HepG2 (cell line): ENCODE results near the gene MMRN2. TPM values are rescaled to one million over a fixed set of nuclear protein-coding genes. Genes with fewer than 3 reads are reported as not detected.
A peak's percentile ranks its signal among the peaks of the same experiment; 100 is the strongest.

ENCODE experiments used
- ATAC-seq: fragments of 200-7000 bp; cut with Tn5 transposase; 3 replicates; pipeline ENCODE4 v1.9.1; 2020; ENCODE audit warnings: mild to moderate bottlenecking, moderate library complexity
- BruUV-seq: library from RNA; stranded (reverse); fragments of 400-500 nt; replicated peaks from 2 replicates; lab custom pipeline; 2021; lab: Mats Ljungman, UMichigan
- CTCF ChIA-PET: fragments of 300-600 bp; formaldehyde crosslinking; extraction: SDS; loops from one replicate; lab custom pipeline; 2021; ENCODE audit warnings: low total read pairs, inconsistent platforms, low intra/inter-chr PET ratio; lab: Yijun Ruan, JAX
- POLR2A ChIA-PET: fragments of 350-600 bp; sonication (Branson Sonifier 250); formaldehyde crosslinking; loops from one replicate; lab custom pipeline; 2020; ENCODE audit warnings: antibody characterized with exemption, inconsistent platforms; lab: Yijun Ruan, JAX
- DNase-seq: peaks from one replicate; pipeline ENCODE4 v3.0.0-alpha.2; 2015; ENCODE audit warnings: low spot score
- FAIRE-seq: peaks from 3 replicates; lab custom pipeline; 2011; peaks lifted over from hg19 to GRCh38; lab: Jason Lieb, UNC
- H2AFZ ChIP-seq: one replicate; pipeline ENCODE4 v1.6.1; 2011; ENCODE audit warnings: low read length, inconsistent platforms
- H3K27ac ChIP-seq: fragments of 300-600 bp; 3 replicates; pipeline ENCODE4 v1.8.0; 2011; ENCODE audit warnings: mixed run types, mild to moderate bottlenecking, mixed read lengths, low read length, inconsistent platforms; ENCODE audit not compliant: insufficient read depth; ENCODE audit errors: extremely low read length
- H3K27me3 ChIP-seq, 2 experiments: fragments of 200-600 bp in 1 of 2; 2 replicates in 1 of 2; 3 replicates in 1 of 2; pipeline versions ENCODE4 v1.6.0 to v1.8.0; 2011; ENCODE audit warnings: low read length in 2 of 2, mild to moderate bottlenecking in 2 of 2, moderate library complexity in 2 of 2, inconsistent platforms in 1 of 2; ENCODE audit not compliant: insufficient read depth in 2 of 2, control insufficient read depth in 1 of 2
- H3K36me3 ChIP-seq, 2 experiments: fragments of 200-600 bp in 1 of 2; replicated peaks in 1 of 2; 2 replicates in 1 of 2; 3 replicates in 1 of 2; pipeline versions ENCODE4 v1.5.1 to v1.8.0; 2011; ENCODE audit warnings: low read length in 2 of 2, inconsistent platforms in 1 of 2; ENCODE audit not compliant: insufficient read depth in 2 of 2, control insufficient read depth in 1 of 2
- H3K4me1 ChIP-seq: 2 replicates; pipeline ENCODE4 v1.5.1; 2012; ENCODE audit warnings: low read length, inconsistent platforms; ENCODE audit not compliant: insufficient read depth
- H3K4me2 ChIP-seq: 2 replicates; pipeline ENCODE4 v1.6.0; 2011; ENCODE audit warnings: low read depth, low read length, inconsistent platforms
- H3K4me3 ChIP-seq, 3 experiments: fragments of 200-600 bp in 1 of 3; sonication (generic), shearing (Covaris generic) in 1 of 3; replicated peaks in 1 of 3; 2 replicates each; pipeline ENCODE4 v1.5.1; 2011 to 2016; ENCODE audit warnings: low read length in 3 of 3, inconsistent platforms in 2 of 3, low read depth in 2 of 3, mild to moderate bottlenecking in 2 of 3, control low read depth in 1 of 3, mixed read lengths in 1 of 3; ENCODE audit not compliant: insufficient read depth in 1 of 3
- H3K79me2 ChIP-seq: one replicate; pipeline ENCODE4 v1.6.1; 2011; ENCODE audit warnings: low read length, inconsistent platforms; ENCODE audit not compliant: insufficient read depth
- H3K9ac ChIP-seq: 2 replicates; pipeline ENCODE4 v1.6.0; 2011; ENCODE audit warnings: mild to moderate bottlenecking, low read depth, low read length, inconsistent platforms; ENCODE audit not compliant: insufficient read depth
- H3K9me3 ChIP-seq: 2 replicates; pipeline ENCODE4 v1.5.1; 2012; ENCODE audit warnings: mild to moderate bottlenecking, low read length
- H4K20me1 ChIP-seq: 2 replicates; pipeline ENCODE4 v1.6.0; 2011; ENCODE audit warnings: inconsistent platforms, mild to moderate bottlenecking, low read length, moderate library complexity; ENCODE audit not compliant: insufficient read depth
- CENPT ChIP-seq: sonication (generic); formaldehyde crosslinking; IDR thresholded peaks from 2 replicates; pipeline ENCODE4 v1.8.0; 2022; ENCODE audit warnings: low read depth, mild to moderate bottlenecking, moderate library complexity, missing genetic modification reagents
- CTCF ChIP-seq: sonication (generic); formaldehyde crosslinking; IDR thresholded peaks from 2 replicates; pipeline ENCODE4 v1.5.0; 2020; ENCODE audit warnings: mild to moderate bottlenecking, missing genetic modification reagents, moderate library complexity
- HOXA5 ChIP-seq: sonication (generic); formaldehyde crosslinking; IDR thresholded peaks from 2 replicates; pipeline ENCODE4 v1.4.0; 2020; ENCODE audit warnings: missing genetic modification reagents
- MAFF ChIP-seq: IDR thresholded peaks from 2 replicates; pipeline ENCODE4 v1.6.1; 2011; ENCODE audit warnings: low read depth, low read length, improper control_type of control experiment
- NAIF1 ChIP-seq: sonication (generic); formaldehyde crosslinking; IDR thresholded peaks from 2 replicates; pipeline ENCODE4 v1.5.0; 2020; ENCODE audit warnings: mild to moderate bottlenecking, missing genetic modification reagents, borderline replicate concordance
- NCOA1 ChIP-seq: sonication (generic); formaldehyde crosslinking; IDR thresholded peaks from 2 replicates; pipeline ENCODE4 v1.9.0; 2021; ENCODE audit warnings: missing genetic modification reagents
- REXO4 ChIP-seq: sonication (generic); formaldehyde crosslinking; IDR thresholded peaks from 2 replicates; pipeline ENCODE4 v1.8.0; 2022; ENCODE audit warnings: missing genetic modification reagents, mild to moderate bottlenecking, borderline replicate concordance
- SMARCE1 ChIP-seq: fragments of 450-650 bp; IDR thresholded peaks from 2 replicates; pipeline ENCODE4 v1.6.1; 2017; ENCODE audit warnings: borderline replicate concordance
- TFE3 ChIP-seq: IDR thresholded peaks from 2 replicates; pipeline ENCODE4 v1.6.1; 2016
- U2AF2 ChIP-seq: fragments of 200-400 bp; formaldehyde crosslinking; IDR thresholded peaks from 2 replicates; pipeline ENCODE4 v1.6.1; 2017; ENCODE audit warnings: low read depth, mild to moderate bottlenecking, low read length
- ZBTB42 ChIP-seq: sonication (generic); formaldehyde crosslinking; IDR thresholded peaks from 2 replicates; pipeline ENCODE4 v1.5.0; 2020; ENCODE audit warnings: mild to moderate bottlenecking, missing genetic modification reagents
- ZMYM3 ChIP-seq: sonication (generic); formaldehyde crosslinking; IDR thresholded peaks from 2 replicates; pipeline ENCODE4 v1.5.1; 2020; ENCODE audit warnings: mild to moderate bottlenecking, missing genetic modification reagents
- ZMYM4 ChIP-seq: sonication (generic); formaldehyde crosslinking; IDR thresholded peaks from 2 replicates; pipeline ENCODE4 v1.8.1; 2023; ENCODE audit warnings: mild to moderate bottlenecking, missing genetic modification reagents
- ZNF441 ChIP-seq: sonication (generic); formaldehyde crosslinking; IDR thresholded peaks from 2 replicates; pipeline ENCODE4 v1.7.0; 2021; ENCODE audit warnings: missing genetic modification reagents, borderline replicate concordance
- ZNF446 ChIP-seq: sonication (generic); formaldehyde crosslinking; IDR thresholded peaks from 2 replicates; pipeline ENCODE4 v1.5.0; 2020; ENCODE audit warnings: mild to moderate bottlenecking, missing genetic modification reagents
- WGBS: methylation state at CpG from one replicate; pipeline ENCODE4 v1.1.6; 2017; ENCODE audit warnings: low lambda C conversion rate; 5-methylcytosine and 5-hydroxymethylcytosine counted together
- in situ Hi-C: cut with HindIII; loops from 2 replicates; pipeline ENCODE4 v1.10.0; 2017; ENCODE audit warnings: low pct_unique_long_range_greater_than_20kb; ENCODE audit not compliant: extremely low pct_ligation_motif_present
- intact Hi-C: fragments of 100-400 bp; cut with micrococcal nuclease; formaldehyde crosslinking; loops from one replicate; pipeline ENCODE4 v1.10.0; 2022; ENCODE audit not compliant: unreplicated experiment
- polyA plus RNA-seq, 8 experiments: library from polyadenylated mRNA; depleted of rRNA in 3 of 8; stranded (reverse) in 7 of 8; unstranded in 1 of 8; fragments of >200 nt; fragmentation: Illumina TruSeq in 4 of 8; extraction: Trizol in 4 of 8; gene quantifications; 2 replicates each; pipeline versions ENCODE4 v1.2.1 to v1.2.3, GENCODE V29; 2011 to 2016; ENCODE audit warnings: low read depth in 4 of 8, missing spikeins in 1 of 8, mixed read lengths in 1 of 8; ENCODE audit not compliant: insufficient read depth in 1 of 8
- total RNA-seq, 5 experiments: library from RNA; depleted of rRNA; stranded (reverse); fragments of >200 nt; fragmentation: Illumina TruSeq; extraction: Trizol; gene quantifications; 2 replicates each; pipeline ENCODE4 v1.2.3, GENCODE V29; 2016; ENCODE audit warnings: low read depth in 1 of 5

Gene MMRN2
- total and polyA plus RNA-seq, 2 of the 13 experiments (the other 11 are each of a cell fraction or from before 2014, with no cell fraction given), result 0.04 TPM; not detected in 1

- H3K36me3 ChIP-seq, result no peaks in the 10 kb centered on the region
- peak overlapping the region; percentile 20 for H3K4me2 ChIP-seq
- 20% methylated on average over 4 of the region's 4 CpGs for WGBS
- H3K79me2 ChIP-seq, result no peaks in the 10 kb centered on the region
- POLR2A ChIA-PET, result no interaction called here
- H3K9ac ChIP-seq, result no peak overlapping the region
- H3K4me3 ChIP-seq, result peak overlapping the region in 1 of 3 experiments; percentile 15; a peak in 1 of 6 replicates
- no peak overlapping the region for H3K27ac ChIP-seq
- no peak for FAIRE-seq
- no peak for DNase-seq
- H3K9me3 ChIP-seq, result no peaks in the 10 kb centered on the region
- peak; percentile 3; the same call in 2 of the 3 replicates for ATAC-seq
- CTCF ChIA-PET, result no interaction called here
- TF ChIP-seq TFE3 (CRISPR knock-in tag), result no peak
- TF ChIP-seq ZNF441 (CRISPR knock-in tag), result no peak
- TF ChIP-seq ZMYM4 (CRISPR knock-in tag), result no peak
- TF ChIP-seq U2AF2, result no peak
- TF ChIP-seq MAFF, result no peak
- no peak for TF ChIP-seq CENPT (CRISPR knock-in tag)
- no peak for TF ChIP-seq CTCF (CRISPR knock-in tag)
- TF ChIP-seq NAIF1, result no peak
- no peak for TF ChIP-seq SMARCE1
- no peak for TF ChIP-seq HOXA5 (CRISPR knock-in tag)
- no peak for TF ChIP-seq NCOA1
- no peak for TF ChIP-seq ZNF446
- TF ChIP-seq REXO4, result no peak
- no peak for TF ChIP-seq ZMYM3 (CRISPR knock-in tag)
- TF ChIP-seq ZBTB42, result no peak
- intact Hi-C loops, result no loop called here
- no TSS peak for BruUV-seq
- in situ Hi-C loops, result no loop called here
- peaks cover 5 to 32% of the 10 kb centered on the region in 2 experiments; a peak in 3 of 5 replicates for H3K27me3 ChIP-seq
- no peaks in the 10 kb centered on the region for H4K20me1 ChIP-seq
- H3K4me1 ChIP-seq, result peaks cover 34% of the 10 kb centered on the region
- H2AFZ ChIP-seq, result no peak overlapping the region
These were observed 13.4 kb downstream of the MMRN2 start for GRCh38 chr10:86944031-86944419.
